Neural cell (in vitro differentiated cells): ENCODE measurements around the gene WDR77. TPM values are rescaled to one million over a fixed set of nuclear protein-coding genes. Genes with fewer than 3 reads are reported as not detected.

Experiments used
- H2AFZ ChIP-seq: fragments of 200-600, 300-800 bp; sonication (generic), shearing (Covaris generic); 2 replicates; pipeline ENCODE4 v1.6.0; 2014; ENCODE audit warnings: low read depth, mild to moderate bottlenecking, antibody characterized with exemption, low read length, moderate library complexity
- H3F3A ChIP-seq: fragments of 200-600 bp; shearing (Covaris generic); 2 replicates; pipeline ENCODE4 v1.6.1; 2016; ENCODE audit warnings: mild to moderate bottlenecking, moderate library complexity, mixed read lengths, antibody characterized with exemption, low read length; ENCODE audit not compliant: insufficient read depth, poor library complexity, severe bottlenecking
- H3K27ac ChIP-seq: fragments of 200-600, 300-800 bp; sonication (generic), shearing (Covaris generic); 2 replicates; pipeline ENCODE4 v1.5.1; 2014; ENCODE audit warnings: mild to moderate bottlenecking, low read length, moderate library complexity
- H3K27me3 ChIP-seq: fragments of 300-800, 200-600 bp; sonication (generic), shearing (Covaris generic); 2 replicates; pipeline ENCODE4 v1.6.0; 2014; ENCODE audit warnings: mild to moderate bottlenecking, low read depth, low read length, moderate library complexity; ENCODE audit not compliant: insufficient read depth
- H3K36me3 ChIP-seq: fragments of 300-800, 200-600 bp; sonication (generic), shearing (Covaris generic); 2 replicates; pipeline ENCODE4 v1.5.1; 2014; ENCODE audit warnings: mild to moderate bottlenecking, antibody characterized with exemption, low read length, moderate library complexity; ENCODE audit not compliant: insufficient read depth
- H3K4me2 ChIP-seq: fragments of 300-800, 200-600 bp; sonication (generic), shearing (Covaris generic); 2 replicates; pipeline ENCODE4 v1.6.0; 2014; ENCODE audit warnings: mild to moderate bottlenecking, low read length
- H3K4me3 ChIP-seq: fragments of 300-800, 200-600 bp; sonication (generic), shearing (Covaris generic); 2 replicates; pipeline ENCODE4 v1.5.1; 2014; ENCODE audit warnings: mild to moderate bottlenecking, low read length, moderate library complexity
- H3K79me2 ChIP-seq: fragments of 200-600 bp; shearing (Covaris generic); replicated peaks from 2 replicates; pipeline ENCODE4 v1.6.0; 2014; ENCODE audit warnings: mild to moderate bottlenecking, low read length, moderate library complexity; ENCODE audit not compliant: insufficient read depth
- H3K9ac ChIP-seq: fragments of 300-800, 200-600 bp; sonication (generic), shearing (Covaris generic); 2 replicates; pipeline ENCODE4 v1.6.1; 2016; ENCODE audit warnings: mild to moderate bottlenecking, low read length, mixed read lengths
- H3K9me2 ChIP-seq: fragments of 200-600 bp; shearing (Covaris generic); 2 replicates; pipeline ENCODE4 v1.6.1; 2016; ENCODE audit warnings: mild to moderate bottlenecking, low read length, mixed read lengths; ENCODE audit not compliant: insufficient read depth
- H3K9me3 ChIP-seq: fragments of 200-600, 300-800 bp; sonication (generic), shearing (Covaris generic); 2 replicates; pipeline ENCODE4 v1.6.1; 2016; ENCODE audit warnings: mild to moderate bottlenecking, mixed run types, low read length, moderate library complexity, mixed read lengths
- H4K20me1 ChIP-seq: fragments of 200-600 bp; shearing (Covaris generic); 2 replicates; pipeline ENCODE4 v1.6.1; 2016; ENCODE audit warnings: mild to moderate bottlenecking, mixed run types; ENCODE audit not compliant: insufficient read depth
- CTCF ChIP-seq: fragments of 450-650 bp; IDR thresholded peaks from 2 replicates; pipeline ENCODE4 v1.5.1; 2014; ENCODE audit warnings: antibody characterized with exemption, mild to moderate bottlenecking, moderate library complexity; ENCODE audit not compliant: poor library complexity, severe bottlenecking
- EZH2 ChIP-seq: fragments of 200-600, 300-800 bp; shearing (Covaris generic), sonication (generic); IDR thresholded peaks from 2 replicates; pipeline ENCODE4 v1.6.1; 2014; ENCODE audit warnings: antibody characterized with exemption, low read length, borderline replicate concordance, mild to moderate bottlenecking; ENCODE audit not compliant: insufficient read depth, poor library complexity, severe bottlenecking
- MXI1 ChIP-seq: fragments of 450-650 bp; conservative IDR thresholded peaks from 2 replicates; pipeline ENCODE4 v1.6.1; 2014; ENCODE audit warnings: antibody characterized with exemption, mild to moderate bottlenecking; ENCODE audit not compliant: poor library complexity, severe bottlenecking
- POLR2AphosphoS5 ChIP-seq: IDR thresholded peaks from 2 replicates; pipeline ENCODE4 v1.6.1; 2012
- RAD21 ChIP-seq: fragments of 450-650 bp; conservative IDR thresholded peaks from 2 replicates; pipeline ENCODE4 v1.6.1; 2014; ENCODE audit warnings: antibody characterized with exemption, mild to moderate bottlenecking, moderate library complexity
- REST ChIP-seq: IDR thresholded peaks from 2 replicates; pipeline ENCODE4 v1.6.1; 2012; ENCODE audit warnings: borderline replicate concordance
- SMC3 ChIP-seq: fragments of 450-650 bp; conservative IDR thresholded peaks from 2 replicates; pipeline ENCODE4 v1.6.1; 2014; ENCODE audit warnings: antibody characterized with exemption, mild to moderate bottlenecking, moderate library complexity; ENCODE audit not compliant: poor library complexity
- TAF1 ChIP-seq: IDR thresholded peaks from 2 replicates; pipeline ENCODE4 v1.6.1; 2012; ENCODE audit warnings: low read depth
- polyA plus RNA-seq: library from polyadenylated mRNA; depleted of rRNA; stranded (reverse); fragments of >200 nt; gene quantifications from 2 replicates; pipeline ENCODE4 v1.2.3, GENCODE V29; 2014

Gene WDR77
- polyA plus RNA-seq, 1 donor from 2014 or later: 63.6 TPM

- Histone ChIP-seq H3K9me2 (no peaks in the 10 kb centered on the region), H3K9me3 (no peaks in the 10 kb centered on the region), H3K4me3 (no peak overlapping the region), H4K20me1 (no peaks in the 10 kb centered on the region), H3K79me2 (no peaks in the 10 kb centered on the region), H3K27me3 (no peaks in the 10 kb centered on the region), H3K27ac (no peak overlapping the region), H2AFZ (no peak overlapping the region), H3K9ac (no peak overlapping the region), H3K4me2 (no peak overlapping the region), H3F3A (no peaks in the 10 kb centered on the region), H3K36me3 (no peaks in the 10 kb centered on the region)
- no peak for TF ChIP-seq CTCF
- TF ChIP-seq EZH2: no peak
- TF ChIP-seq RAD21: no peak
- TF ChIP-seq TAF1: no peak
- TF ChIP-seq SMC3: no peak
- TF ChIP-seq REST: no peak
- TF ChIP-seq POLR2AphosphoS5: no peak
- TF ChIP-seq MXI1: no peak
Observed at GRCh38 chr1:111424281-111424680, 24.8 kb downstream of the WDR77 start.

GRCh38 chr1:111422546-111423391 lies 26.3 kb downstream of the WDR77 start:
- Histone ChIP-seq H3K4me2 (no peak overlapping the region), H3K36me3 (no peaks in the 10 kb centered on the region), H4K20me1 (no peaks in the 10 kb centered on the region), H2AFZ (no peak overlapping the region), H3K27ac (no peak overlapping the region), H3K79me2 (no peaks in the 10 kb centered on the region), H3K9me3 (no peaks in the 10 kb centered on the region), H3F3A (no peaks in the 10 kb centered on the region), H3K9me2 (no peaks in the 10 kb centered on the region), H3K4me3 (no peak overlapping the region), H3K9ac (no peak overlapping the region), H3K27me3 (no peaks in the 10 kb centered on the region)
- TF ChIP-seq CTCF (no peak), POLR2AphosphoS5 (no peak), REST (no peak), MXI1 (no peak), SMC3 (no peak), TAF1 (no peak), EZH2 (no peak), RAD21 (no peak)
